Calu3 (cell line): ENCODE measurements around the gene CBFA2T3. TPM values are rescaled to one million over a fixed set of nuclear protein-coding genes. Genes with fewer than 3 reads are reported as not detected.

ENCODE experiments used
- BruUV-seq: library from RNA; stranded (reverse); fragments of 400-500 nt; replicated peaks from 2 replicates; lab custom pipeline; 2021; lab: Mats Ljungman, UMichigan
- CTCF ChIA-PET: fragments of 300-600 bp; sonication (Branson Sonifier 250); formaldehyde crosslinking; loops from one replicate; lab custom pipeline; 2022; ENCODE audit warnings: antibody characterized with exemption; lab: Charles Lee
- DNase-seq: peaks from one replicate; pipeline ENCODE4 v3.0.0; 2022
- H3K27ac Mint-ChIP-seq: one replicate; pipeline ENCODE4 v1.8.0; 2022; ENCODE audit warnings: mixed read lengths; ENCODE audit not compliant: unreplicated experiment
- H3K27me3 Mint-ChIP-seq: one replicate; pipeline ENCODE4 v1.8.0; 2022; ENCODE audit warnings: mixed read lengths; ENCODE audit not compliant: unreplicated experiment
- H3K36me3 Mint-ChIP-seq: one replicate; pipeline ENCODE4 v1.8.0; 2022; ENCODE audit warnings: mild to moderate bottlenecking, moderate library complexity, mixed read lengths; ENCODE audit not compliant: insufficient read depth, unreplicated experiment
- H3K4me1 Mint-ChIP-seq: one replicate; pipeline ENCODE4 v1.8.0; 2022; ENCODE audit warnings: mild to moderate bottlenecking, low read depth, mixed read lengths; ENCODE audit not compliant: unreplicated experiment
- H3K4me3 Mint-ChIP-seq: one replicate; pipeline ENCODE4 v1.8.0; 2022; ENCODE audit warnings: mild to moderate bottlenecking, low read depth, moderate library complexity, mixed read lengths; ENCODE audit not compliant: unreplicated experiment
- H3K9me3 Mint-ChIP-seq: one replicate; pipeline ENCODE4 v1.8.0; 2022; ENCODE audit warnings: low read depth, mixed read lengths; ENCODE audit not compliant: unreplicated experiment
- intact Hi-C: fragments of 100-400 bp; cut with micrococcal nuclease; formaldehyde crosslinking; loops from one replicate; pipeline ENCODE4 v1.10.0; 2022; ENCODE audit not compliant: unreplicated experiment
- total RNA-seq: library from RNA; stranded (reverse); gene quantifications from 2 replicates; pipeline ENCODE4 v1.2.3, GENCODE V29; 2022
- TF ChIP-seq, protein P1 (sequence below): fragments of 200-600 bp; IDR thresholded peaks from one replicate; pipeline ENCODE4 v1.8.0; 2022; ENCODE audit warnings: antibody characterized with exemption; ENCODE audit not compliant: unreplicated experiment

The CBFA2T3 gene
- total RNA-seq, 1 experiment from 2014 or later, result not detected

DNA sequence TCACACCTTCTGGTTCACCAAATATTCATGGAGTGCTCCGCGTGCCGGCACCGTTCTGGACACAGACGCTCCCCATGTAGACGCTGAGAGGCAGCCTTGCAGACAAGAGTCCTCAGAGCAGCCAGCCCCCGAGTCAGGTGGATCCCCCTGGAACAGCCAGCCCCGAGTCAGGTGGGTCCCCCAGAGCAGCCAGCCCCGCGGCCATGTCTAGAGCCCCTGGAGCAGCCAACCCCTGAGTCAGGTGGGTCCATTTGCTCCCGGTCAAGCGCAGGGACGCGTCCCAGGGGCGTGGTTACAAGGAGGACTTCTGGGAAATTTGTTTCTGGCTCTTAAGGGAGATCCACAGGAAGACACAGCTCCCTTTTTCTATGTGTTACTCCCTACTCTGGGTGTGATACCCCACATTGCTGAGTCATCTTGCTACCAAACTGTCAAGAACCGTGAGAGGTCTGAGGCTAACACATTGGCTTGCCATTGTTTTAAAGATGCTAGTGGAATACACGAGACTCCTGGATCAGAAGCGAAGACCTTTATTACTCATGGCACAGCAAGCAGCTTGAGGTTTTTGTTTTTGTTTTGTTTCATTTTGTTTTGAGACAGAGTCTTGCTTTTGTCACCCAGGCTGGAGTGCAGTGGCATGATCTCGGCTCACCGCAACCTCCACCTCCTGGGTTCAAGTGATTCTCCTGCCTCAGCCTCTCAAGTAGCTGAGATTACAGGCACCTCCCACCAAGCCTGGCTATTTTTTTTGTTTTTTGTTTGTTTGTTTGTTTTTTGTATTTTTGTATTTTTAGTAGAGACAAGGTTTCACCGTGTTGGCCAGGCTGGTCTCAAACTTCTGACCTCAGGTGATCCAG lies 43.3 kb upstream of the CBFA2T3 start:
- no peaks in the 10 kb centered on the region for H3K9me3 Mint-ChIP-seq
- no peak overlapping the region for H3K4me3 Mint-ChIP-seq
- no peaks in the 10 kb centered on the region for H3K36me3 Mint-ChIP-seq
- CTCF ChIA-PET, result no interaction called here
- H3K27me3 Mint-ChIP-seq, result peaks cover 90% of the 10 kb centered on the region
- no peak overlapping the region for H3K27ac Mint-ChIP-seq
- intact Hi-C loops, result no loop called here
- BruUV-seq, result no TSS peak
- DNase-seq, result no peak
- TF ChIP-seq, protein P1, sequence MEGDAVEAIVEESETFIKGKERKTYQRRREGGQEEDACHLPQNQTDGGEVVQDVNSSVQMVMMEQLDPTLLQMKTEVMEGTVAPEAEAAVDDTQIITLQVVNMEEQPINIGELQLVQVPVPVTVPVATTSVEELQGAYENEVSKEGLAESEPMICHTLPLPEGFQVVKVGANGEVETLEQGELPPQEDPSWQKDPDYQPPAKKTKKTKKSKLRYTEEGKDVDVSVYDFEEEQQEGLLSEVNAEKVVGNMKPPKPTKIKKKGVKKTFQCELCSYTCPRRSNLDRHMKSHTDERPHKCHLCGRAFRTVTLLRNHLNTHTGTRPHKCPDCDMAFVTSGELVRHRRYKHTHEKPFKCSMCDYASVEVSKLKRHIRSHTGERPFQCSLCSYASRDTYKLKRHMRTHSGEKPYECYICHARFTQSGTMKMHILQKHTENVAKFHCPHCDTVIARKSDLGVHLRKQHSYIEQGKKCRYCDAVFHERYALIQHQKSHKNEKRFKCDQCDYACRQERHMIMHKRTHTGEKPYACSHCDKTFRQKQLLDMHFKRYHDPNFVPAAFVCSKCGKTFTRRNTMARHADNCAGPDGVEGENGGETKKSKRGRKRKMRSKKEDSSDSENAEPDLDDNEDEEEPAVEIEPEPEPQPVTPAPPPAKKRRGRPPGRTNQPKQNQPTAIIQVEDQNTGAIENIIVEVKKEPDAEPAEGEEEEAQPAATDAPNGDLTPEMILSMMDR, result no peak
- H3K4me1 Mint-ChIP-seq, result no peaks in the 10 kb centered on the region

DNA sequence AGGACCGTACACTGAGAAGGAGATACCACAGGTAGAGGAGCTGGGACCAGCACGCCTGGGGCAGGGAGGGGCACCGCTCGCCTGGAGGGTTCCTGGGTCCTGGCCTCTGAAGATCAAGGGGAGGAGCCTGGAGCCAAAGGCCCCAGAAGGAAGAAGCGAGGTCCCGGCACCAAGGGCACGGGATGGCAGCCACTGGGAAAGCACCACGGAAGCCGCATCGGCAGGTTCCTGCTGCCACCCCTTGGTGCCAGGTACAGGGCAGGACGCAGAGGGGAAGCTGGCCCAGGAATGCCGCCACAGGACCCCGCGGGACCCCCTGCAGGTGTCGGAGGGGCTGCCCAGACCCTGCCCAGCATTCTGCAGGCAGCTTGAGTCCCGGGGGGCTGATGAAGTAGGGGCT lies 42.5 kb upstream of the CBFA2T3 start:
- Mint-ChIP-seq H3K36me3 (no peaks in the 10 kb centered on the region), H3K4me1 (no peaks in the 10 kb centered on the region), H3K27ac (no peak overlapping the region), H3K27me3 (peaks cover 83% of the 10 kb centered on the region), H3K4me3 (no peak overlapping the region), H3K9me3 (no peaks in the 10 kb centered on the region)
- TF ChIP-seq, protein P1, result no peak
- intact Hi-C loops, result no loop called here
- CTCF ChIA-PET, result no interaction called here
- no peak for DNase-seq
- no TSS peak for BruUV-seq

DNA sequence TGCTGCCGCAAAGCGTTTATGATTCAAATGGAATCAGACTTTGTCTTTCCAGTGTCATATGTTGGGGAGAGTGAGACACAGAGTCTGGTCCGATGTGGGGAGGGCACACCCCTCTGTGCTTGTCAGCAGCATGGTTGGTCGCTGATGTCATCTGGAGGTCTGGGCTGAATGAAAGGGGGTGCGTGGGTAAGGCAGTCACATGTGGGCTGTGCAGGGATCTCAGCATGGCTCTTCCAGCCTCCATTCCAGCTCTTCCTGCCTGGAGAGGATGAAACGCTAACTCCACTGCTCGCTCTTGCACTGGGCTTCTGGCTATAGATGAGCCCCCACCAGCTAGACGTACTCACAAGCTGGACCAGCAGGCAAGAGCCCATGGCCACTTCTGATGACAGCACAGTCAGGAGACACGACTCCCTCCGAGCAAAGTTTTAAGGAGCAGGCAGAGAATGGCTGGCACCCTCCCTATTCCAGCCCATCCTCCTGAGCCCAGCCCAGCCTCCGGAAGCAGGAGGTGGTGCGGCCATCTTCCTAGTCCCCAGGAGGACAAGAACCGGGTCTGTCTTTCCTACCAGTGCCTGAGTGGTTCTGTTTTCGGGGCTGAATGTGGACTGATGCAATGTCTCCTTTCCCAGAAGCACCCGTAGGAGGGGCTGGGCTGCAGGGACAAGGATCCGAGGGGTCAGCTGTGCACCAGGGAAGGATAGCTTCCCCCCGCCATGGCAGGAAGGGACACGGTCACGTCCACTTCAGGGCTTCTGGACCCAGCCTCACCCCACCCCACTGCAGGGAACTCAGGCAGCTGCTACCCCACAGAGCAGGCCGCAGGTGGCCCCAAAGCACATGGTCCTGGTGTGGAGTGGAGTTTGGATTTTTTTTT lies 41.5 kb upstream of the CBFA2T3 start:
- no peaks in the 10 kb centered on the region for H3K4me1 Mint-ChIP-seq
- H3K9me3 Mint-ChIP-seq, result no peaks in the 10 kb centered on the region

More for the DNA sequence above, 41.5 kb upstream of the CBFA2T3 start:
- H3K27ac Mint-ChIP-seq, result no peak overlapping the region
- TF ChIP-seq, protein P1, result no peak
- CTCF ChIA-PET, result no interaction called here
- intact Hi-C loops, result no loop called here
- H3K4me3 Mint-ChIP-seq, result no peak overlapping the region
- no peaks in the 10 kb centered on the region for H3K36me3 Mint-ChIP-seq
- BruUV-seq, result no TSS peak
- peaks cover 83% of the 10 kb centered on the region for H3K27me3 Mint-ChIP-seq
- DNase-seq, result no peak
